DMS79 (cell line): ENCODE data around the gene MITF.

Source experiments
- DNase-seq: peaks from one replicate; lab custom pipeline; 2025; lab: John Stamatoyannopoulos, UW

The MITF gene

DNA sequence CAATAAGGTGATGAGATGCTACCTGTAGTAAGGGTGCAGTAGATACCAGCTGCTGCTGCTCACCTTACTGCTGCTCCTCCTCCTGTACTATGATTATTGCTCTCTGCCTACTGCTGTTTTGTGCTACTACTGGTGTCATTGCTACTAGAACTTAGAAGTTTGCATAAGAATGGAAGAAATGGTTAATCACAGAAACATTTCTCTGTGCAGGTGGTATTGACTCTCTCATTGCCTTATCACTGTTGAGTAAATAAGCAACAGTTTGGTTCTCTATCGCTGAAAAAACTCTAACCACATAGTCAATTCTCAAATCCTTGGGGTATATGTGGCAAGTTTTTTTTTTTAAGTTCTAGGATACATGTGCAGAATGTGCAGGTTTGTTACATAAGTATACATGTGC is 16.5 kb downstream of the MITF start:
- no peak for DNase-seq

DNA sequence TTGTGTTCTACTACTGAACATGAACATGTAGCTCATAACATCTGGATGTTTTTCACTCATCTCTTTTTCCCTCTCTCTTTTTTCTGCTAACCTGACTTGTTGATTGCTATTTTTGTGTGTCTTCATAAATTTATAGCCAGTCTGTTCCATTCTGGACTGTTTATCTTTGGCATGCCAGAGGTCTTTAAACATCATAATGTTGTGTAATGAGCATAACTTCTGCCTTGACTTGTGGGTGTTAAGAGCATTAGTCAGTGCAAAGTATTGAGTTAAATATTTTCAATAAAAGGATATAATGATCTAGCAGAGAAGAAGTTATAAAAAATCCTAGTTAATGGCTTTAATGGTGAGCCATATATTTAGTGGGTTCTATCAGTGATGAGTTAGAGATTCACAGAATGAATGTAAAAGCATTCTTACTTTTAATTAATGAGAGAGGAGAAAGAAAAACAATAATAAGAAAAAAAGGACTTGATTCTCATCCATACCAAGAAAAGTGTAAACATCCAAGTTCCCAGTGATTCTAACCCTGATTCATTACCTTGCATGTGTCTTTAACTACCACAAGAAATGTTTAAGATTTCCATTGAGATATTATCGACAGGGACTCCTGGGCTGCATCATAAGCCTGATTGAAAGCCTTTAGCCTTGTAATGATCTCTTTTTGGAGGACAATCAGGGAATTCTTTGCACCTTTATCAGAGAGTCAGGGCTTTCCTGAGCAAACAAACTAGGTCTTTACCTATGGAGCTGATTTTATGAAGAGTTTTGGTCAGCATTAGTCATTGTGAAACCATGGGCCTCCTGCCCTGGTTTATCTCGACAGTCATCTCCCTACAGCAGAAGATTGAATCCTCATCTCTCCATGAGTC is 22.9 kb downstream of the MITF start:
- no peak for DNase-seq

DNA sequence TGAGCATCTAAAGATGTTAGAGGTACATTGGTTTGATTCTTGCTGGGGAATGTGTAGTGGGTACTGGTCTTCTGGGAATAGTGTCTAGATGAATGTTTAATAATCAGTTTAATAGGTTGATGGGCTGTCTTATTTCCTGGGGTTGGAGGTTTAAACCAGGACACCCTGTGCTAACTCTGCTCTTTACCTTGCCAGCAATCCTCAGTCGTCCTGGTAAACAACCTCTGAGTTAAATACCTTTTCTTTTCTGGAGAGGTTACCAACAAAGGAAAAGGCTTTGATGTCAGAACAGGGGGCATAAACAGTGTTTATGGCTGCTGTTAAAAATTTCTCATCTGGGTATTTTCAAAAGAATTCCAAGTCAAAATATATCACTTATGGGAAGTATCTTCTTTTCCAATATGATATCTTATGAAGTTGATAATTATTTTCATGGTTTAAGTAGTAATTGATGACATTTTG is 23.5 kb downstream of the MITF start:
- no peak for DNase-seq

DNA sequence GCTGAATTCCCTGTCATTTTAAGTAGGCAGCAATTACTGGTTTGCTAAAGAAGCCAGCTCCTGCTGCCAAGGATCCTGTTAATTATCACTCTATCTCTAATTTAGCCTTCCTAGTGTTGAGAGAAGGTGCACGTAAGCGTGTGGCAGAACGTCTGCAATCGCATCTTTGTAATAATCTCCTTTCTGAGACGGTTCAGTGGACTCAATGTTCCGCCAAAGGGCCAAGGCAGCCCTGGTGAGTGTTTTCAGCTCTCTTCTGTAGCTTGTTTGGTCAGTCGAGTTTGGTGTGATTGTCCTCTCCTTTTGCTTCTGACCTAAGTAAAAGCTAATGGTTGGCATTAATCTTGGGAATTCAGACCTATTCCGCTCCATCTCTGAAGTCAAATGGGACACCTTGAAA is 24.2 kb downstream of the MITF start:
- DNase-seq: no peak

DNA sequence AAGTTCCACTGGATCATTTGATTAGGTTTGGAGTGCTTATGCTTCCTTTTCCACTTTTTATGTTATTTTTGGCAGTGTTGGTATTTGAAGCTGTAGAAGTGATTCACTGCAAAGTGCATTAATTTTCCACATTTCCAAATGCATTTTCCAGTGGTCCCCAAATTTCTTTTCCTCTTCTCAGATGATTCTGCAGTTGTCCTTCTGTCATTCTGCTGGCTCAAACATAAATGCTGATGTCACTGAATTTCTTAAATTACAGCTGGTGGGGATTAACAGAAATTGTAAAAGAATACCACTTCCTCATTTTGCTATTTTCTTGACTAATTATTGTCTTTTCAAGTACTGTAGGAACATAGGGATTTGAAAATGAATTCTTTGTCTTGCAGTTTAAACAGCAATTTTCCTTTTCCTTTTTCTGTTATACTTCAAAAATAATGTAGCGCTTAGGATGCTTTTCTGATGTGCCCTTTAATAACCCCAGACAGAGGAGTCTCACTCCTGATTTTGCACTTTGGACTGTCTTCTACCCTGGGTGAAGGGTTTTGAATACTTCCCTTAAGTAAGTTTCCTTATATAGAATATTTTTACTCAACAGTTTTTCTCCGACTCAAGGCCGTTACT is 25.0 kb downstream of the MITF start:
- DNase-seq: no peak

DNA sequence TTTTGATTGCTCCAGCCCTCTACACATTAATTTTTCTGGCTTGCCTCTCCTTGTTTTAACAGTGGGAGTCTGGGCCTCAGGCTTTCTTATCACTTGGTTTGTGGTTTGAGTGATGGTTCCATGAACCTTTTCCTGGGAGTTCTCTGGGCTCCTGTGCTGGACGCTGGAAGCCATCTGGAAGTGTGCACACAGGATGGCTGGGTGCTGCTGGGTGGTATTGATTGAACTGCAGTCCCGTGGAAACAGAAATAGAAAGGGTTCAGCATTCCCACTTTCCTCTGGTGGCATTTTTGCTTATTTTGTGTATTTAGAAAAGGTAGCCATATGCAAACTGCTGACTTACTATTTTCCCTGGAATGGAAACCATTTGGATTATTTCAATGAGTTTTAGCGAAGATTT is 25.6 kb downstream of the MITF start:
- no peak for DNase-seq

DNA sequence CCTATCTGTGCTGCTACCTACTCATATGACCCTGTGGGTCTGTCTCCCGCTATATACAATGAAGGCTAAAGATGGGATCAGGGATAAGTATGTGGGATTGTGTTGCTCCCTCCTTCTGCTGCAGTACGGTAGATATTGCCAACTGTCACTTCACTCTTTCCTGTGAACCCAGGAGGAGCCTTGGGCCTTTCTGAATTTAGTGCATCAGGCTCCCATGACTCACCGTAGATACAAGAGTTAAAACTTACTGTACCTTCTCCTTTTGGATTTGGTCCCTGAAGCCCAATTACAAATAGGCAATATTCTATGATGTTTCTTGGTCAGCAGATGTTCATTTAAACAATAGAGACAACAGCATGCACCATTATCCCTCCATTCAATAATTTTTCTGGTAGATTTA is 27.4 kb downstream of the MITF start:
- DNase-seq: no peak

DNA sequence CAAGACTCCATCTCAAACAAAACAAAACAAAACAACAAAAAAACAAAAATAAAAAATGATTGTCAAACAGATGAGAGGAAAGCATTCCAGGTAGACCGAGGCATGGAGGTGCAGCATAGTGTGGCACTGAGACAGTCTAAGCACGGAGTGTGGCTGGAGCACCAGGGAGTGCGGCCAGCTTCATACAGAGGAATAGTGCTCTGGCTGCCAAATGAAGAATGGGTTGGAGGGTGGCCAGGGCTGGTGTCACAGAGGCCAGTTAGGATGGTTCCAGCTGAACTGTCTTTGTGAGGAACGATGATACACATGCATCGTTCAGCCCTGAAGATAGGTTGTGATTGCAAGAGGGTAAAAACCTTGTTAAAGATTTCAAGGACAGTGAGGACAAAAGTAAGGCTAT is 28.3 kb downstream of the MITF start:
- DNase-seq: no peak

DNA sequence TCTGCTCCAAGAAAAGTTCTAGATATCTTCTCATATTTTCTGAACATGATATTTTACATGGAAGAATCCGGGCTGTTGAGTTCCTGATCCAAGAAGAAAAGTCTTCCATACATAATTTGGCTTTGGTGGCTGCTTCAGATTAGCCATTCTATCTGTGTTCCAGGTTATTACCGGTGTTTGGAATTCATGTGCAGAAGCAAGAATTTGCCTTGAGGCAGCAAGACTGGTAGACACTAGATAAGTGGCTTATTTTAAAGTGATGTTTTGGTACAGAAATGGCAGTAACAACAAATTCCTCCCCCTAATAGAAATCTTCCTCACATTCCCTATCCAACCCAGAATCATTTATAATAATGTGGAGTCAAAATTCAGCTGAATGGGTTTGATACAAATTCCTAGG is 29.2 kb downstream of the MITF start:
- no peak for DNase-seq

DNA sequence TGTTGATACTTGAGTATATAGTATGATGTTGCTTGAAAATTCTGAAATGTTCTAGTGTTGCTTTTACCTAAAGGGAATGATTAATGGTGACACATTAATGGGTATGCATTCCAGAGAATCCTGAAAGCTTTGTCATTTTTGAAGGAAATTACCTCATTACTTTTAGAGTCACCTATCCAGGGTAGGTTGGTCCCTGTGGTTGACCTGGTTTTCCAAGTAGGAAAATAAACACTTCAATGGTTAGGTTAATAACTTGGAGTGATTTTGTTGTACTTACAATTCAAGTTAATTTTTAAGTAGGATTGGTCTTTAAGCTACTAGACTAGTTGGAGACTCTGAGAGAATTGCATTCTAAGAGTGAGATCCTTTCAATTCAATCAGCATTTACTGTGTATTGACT is 31.0 kb downstream of the MITF start:
- no peak for DNase-seq

DNA sequence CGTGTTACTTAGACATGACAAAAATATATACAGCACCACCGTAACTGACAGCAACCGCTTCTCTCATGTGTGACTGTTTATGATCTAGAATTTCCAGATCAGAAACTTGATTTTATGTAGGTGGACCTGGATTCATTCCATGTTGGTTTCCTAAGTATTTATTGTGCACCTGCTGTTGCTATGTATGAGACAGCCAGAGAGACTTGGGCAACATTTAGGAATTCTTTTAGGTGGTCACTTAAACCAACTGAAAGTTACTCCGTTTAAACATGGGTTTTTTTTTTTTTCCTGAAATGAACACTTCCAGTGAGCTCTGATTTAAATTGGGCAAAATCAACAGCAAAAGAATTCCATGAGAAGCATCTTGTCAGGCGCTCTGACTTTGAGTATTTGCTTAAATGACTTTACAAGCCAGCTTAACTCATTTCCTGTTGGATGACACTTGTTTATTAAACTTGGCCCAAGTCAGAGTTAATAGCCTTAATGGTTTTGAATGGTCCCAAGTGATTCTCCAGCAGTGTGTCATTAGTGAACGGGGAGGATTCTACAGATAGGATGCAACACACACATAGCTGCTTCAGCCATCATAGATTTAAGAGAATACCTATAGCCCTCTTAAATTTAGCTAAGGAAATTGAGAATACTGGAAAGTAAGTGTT is 31.8 kb downstream of the MITF start:
- DNase-seq: no peak

DNA sequence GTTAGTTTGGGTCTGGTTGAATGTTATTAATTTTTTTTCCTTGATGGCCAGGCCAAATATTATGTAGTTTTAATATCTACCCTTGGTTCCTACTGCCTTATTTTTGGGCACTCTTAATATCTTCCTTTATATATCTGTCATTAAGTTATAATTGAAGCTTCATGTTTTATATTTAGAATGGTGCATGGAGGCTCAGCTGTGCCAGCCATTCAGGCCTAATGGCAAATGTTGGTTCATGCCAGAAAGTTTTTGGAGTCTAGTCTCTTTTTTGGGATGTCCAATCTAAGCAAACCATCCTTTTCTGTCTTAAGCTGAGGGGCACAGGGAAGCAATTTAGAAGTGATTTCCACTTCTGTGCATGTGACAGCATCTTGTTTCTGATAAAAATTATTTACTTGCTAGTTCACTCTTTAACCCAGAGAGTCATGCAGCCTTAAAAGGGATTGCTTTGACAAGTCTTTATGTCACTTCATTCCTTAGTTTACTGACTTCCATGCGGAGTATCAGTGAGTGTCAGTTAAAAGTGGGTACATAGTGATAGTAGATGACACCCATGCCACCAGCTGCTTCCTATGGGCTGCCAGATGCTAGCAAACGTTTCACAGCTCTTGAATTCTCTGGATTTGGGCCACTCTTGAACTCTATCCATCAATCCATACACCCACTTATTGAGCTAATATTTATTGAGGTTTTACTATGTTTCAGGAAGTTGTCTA is 33.0 kb downstream of the MITF start:
- no peak for DNase-seq

DNA sequence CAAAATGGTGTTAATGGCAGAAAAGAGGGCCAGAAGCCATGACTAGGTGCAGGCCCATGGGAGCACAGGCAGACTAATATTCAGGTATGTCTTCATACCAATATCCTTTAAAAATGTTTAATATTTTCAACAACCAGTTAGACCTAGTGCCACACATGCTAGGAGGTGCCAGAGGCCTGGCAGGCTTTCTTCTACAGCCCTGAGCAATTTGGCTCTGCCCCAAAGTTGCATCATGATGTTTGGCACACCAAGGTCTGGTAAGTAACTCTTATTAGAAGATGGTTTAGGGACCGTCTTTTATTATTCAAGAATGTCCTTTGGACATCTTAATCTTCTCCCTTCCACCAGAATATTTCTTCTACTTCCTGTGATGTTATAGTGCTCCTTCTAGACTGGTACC is 34.8 kb downstream of the MITF start:
- no peak for DNase-seq

DNA sequence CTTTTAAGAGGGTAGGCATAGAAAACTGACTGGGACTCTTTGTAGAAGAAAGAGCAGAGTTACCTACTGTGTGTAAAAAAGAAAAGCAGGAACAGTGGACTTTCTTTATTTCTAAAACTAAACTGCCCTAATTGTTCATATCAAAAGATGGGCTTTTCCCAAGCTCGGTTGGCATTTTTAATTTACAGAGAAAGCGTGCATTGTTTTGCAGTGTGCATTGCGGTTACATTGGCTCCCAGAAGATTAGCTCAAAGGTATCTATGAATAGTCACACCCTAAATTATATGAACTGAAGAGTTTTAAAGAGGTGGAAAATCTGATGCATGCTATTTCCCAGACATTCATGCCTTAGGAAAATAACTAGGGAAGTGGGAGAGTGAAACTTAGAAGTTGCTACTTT is 36.5 kb downstream of the MITF start:
- no peak for DNase-seq

DNA sequence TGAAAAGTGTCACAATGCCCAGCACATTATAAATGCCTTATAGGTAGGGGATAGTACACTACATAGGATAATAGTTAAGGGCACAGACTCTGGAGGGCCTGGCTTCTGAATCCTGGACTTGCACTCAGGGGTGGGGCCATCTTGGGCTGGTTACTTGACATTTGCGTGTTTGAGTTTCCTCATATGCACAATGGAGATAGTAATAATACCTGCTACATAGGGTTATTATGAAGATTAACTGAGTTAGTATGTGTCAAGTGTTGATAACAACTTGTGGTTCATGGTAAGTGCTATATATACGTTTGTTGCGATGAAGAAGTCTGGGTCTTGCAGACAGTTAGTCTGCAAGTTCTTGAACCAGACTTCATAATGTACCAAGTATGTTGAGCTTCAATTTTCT is 37.0 kb downstream of the MITF start:
- DNase-seq: no peak

DNA sequence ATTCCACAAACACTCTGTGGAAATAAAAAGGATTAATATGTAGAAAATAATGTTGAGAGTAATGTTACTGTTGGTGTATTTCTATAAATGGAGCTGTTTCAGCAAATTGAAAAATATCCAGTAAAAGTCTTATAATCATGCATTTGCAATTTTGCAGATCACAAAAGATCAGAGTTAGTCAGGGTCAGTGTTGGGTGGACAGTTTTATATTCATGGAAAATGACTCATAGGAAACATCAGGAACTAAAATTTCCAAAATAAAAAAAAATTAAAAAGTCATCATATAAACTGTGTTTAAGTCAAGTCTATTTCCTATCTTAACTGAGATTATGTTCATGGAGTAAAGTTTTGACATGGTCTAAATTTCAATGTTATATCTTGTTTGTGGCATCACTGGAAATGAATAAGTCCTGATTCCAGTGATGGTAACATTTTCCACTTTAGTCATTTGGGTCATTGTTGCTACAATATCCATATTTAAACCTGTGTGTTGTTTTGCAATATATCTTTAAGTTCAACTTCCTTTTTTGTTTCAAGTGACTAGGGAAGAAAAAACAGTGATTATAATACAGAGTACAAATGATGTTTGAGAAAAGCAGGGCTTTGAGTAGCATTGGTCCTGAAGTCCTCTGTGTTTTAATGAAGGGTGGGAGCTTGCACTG is 37.8 kb downstream of the MITF start:
- DNase-seq: no peak

DNA sequence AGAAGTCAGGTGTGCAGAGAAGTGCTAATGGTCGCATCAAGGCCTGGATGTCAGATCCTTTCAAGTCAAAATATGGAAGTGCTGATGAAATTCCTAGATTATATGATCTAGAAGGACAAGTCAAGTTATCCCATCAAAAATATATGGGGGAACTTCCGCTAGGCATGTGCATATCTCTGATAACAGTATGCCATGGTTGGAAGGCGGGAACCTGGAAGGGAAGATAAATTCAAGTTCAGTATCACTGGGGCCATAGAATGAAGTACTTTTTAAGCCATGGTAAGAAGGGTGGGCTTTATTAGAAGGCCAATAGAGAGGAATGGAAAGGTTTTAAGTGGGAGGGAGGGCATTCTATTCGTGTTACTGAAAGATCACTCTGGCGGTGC is 38.3 kb downstream of the MITF start:
- DNase-seq: no peak

DNA sequence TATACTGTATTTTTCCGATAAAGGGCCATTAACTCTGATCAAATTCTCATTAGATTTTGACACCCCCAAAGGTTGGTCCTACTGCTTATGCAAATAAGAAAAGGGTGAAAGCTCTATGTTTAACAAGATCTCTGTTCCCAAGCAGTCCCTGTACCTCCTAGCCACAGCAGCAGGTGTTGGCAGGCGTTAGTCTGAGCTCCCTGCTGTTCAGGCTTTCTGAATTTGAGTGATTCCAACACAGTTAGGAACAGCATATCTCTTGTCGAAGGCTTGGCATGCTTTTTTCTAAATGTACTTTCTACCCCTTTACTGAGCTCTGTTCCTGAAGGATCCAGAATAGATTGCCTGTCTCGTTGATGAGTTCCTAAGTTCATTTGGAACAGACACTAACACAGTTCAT is 42.3 kb downstream of the MITF start:
- DNase-seq: no peak

DNA sequence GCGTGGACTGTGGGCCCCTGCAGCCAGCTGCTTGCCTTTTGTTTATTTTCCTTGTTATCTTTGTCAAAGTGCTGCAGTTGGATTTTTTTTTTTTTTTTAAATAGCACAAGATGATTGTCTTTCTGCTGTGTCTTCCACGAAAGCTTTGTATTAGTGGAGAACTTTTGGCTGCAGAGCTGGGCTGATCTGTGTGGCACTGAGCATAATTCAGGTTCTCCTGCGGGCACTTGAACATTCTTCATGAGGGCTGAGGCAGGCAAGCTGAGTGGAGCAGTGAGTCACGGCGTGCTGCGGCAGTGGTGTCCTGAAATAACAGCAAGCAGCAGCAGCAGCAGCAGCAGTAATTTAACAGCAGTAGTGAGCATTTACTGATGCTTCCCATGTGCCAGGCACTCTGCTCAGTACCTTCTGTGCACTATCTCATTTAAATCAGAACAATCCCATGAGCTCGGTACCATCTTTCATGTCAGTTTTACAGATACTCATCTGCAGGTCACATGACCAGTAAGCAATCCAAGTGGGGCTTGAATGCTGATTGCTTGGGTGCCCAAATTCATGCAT is 45.8 kb downstream of the MITF start:
- DNase-seq: no peak

DNA sequence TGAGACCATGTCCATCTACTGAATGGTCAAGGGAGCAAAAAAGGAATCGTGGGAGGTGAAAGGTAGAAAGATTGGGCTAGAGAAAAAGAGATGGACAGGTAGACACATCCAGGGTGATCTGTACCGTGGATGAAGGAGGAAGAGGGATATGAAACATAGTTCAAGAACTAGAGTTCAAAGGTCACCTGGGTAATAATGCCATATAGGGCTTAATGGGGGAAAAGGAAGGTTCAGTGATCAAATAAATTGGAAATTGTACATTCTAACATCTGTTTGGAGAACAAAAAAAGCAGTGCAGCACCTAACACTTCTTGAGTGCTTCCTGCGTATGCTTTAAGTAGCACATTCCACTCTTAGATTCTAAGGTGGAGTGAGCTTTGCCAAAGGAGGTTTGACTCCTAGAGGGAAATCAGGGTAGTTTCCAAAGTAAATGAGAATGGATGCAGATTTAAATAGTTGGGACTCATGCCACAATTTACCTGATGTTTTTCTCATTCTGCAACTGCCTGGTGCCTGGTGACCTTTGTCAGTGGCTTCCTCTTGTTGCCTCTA is 46.6 kb downstream of the MITF start:
- no peak for DNase-seq

DNA sequence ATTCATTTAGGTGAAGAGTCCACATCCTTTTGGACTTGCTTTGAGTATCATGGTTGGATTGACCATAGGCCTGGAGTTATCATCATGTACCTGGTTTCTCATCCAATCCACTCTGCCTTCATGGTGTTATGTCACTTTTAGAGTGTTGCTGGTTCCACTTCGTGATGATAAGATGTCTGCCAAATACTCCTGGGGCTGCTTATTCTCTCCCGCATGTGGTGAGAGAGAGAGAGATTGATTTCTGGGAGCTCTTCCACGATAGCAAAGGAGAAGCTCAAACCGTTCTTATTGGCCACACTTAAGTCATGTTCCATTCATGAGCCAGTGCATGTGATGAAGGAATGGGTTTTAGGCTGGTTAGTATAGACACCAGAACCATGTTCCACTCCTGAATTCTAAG is 47.6 kb downstream of the MITF start:
- DNase-seq: no peak
